DMS114 treated with DMSO at 0.1 percent for 48 hours (cell line): ENCODE data around the gene SH2D7.
"Not testable (repeated sequence)": the region's sequence is repeated elsewhere in the genome, so short reads cannot be mapped to it uniquely, and the experiment has no call there.

Experiments
- DNase-seq: peaks from one replicate; lab custom pipeline; 2025; ENCODE audit not compliant: unreplicated experiment; lab: John Stamatoyannopoulos, UW

Gene SH2D7

DNA sequence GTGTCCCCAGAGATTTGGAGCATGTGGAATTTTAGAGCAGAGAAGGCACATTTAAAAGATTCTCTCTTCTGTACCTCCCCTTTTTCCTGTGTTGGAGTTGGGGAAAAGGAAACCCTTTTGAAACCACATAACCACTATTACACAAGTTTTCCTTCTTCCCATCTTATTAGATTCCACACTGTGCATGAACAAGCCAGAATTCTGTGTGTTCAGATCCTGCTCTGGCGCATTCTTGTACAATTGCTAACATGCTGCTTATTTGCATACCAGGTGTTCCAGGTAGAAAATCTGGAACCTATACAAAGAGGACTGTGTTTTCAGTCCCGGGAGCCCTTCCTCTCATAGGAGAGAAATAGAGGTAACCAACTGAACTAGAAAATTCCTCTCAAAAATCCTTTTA is 41.4 kb downstream of the SH2D7 start:
- no peak for DNase-seq

DNA sequence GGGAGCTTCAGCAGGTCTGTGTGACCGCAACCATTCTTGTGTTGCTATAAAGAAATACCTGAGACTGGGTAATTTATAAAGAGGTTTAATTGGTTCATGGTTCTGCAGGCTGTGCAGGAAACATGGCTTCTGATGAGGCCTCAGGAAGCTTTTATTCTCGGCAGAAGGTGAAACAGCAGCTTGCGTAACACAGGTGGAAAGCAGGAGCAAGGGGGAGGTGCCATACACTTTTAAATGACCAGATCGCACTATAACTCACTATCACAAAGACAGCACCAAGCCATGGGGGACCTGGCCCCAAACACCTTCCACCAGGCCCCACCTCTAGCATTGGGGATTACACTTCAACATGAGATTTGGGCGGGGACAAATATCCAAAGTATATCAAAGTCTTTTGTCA is 47.2 kb downstream of the SH2D7 start:
- no peak for DNase-seq

DNA sequence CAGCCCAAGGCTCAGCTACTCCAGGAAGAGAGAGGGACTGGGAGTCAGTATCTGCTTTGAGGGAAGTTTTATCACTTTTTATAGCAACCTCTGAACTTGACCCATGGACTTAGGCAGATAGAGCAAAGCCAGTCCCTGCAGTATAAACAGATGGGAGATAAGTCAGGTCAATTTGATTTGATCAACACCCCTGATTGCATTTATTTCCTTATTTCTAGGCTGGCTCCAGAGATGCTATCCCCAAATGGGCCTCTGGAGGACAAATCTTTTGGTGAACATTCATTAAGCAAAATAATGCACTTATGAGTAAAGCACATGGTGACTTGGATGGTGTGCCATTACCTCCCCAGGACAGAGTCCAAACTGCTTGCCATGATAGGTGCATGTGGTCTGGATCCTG is 47.9 kb downstream of the SH2D7 start:
- DNase-seq = no peak

DNA sequence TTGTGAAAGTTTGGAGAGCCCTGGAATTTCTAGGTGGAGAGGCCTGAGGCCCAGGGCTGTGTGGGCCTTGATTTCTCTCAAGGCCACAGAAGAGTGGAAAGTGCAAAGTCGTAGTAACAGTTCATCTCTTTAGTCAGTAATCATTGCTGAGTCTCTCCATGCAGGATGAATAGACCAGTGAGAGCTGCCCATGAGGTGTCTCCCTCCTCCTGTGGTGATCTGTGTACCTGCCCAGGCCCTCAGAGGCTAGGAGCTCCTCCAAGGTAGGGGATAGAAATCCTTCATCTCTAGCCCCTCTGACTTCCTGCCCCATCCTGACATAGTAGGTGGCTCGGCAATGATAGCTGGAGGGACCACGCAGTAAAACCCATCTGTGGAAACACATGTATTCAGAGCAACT is 50.0 kb downstream of the SH2D7 start:
- no peak for DNase-seq

DNA sequence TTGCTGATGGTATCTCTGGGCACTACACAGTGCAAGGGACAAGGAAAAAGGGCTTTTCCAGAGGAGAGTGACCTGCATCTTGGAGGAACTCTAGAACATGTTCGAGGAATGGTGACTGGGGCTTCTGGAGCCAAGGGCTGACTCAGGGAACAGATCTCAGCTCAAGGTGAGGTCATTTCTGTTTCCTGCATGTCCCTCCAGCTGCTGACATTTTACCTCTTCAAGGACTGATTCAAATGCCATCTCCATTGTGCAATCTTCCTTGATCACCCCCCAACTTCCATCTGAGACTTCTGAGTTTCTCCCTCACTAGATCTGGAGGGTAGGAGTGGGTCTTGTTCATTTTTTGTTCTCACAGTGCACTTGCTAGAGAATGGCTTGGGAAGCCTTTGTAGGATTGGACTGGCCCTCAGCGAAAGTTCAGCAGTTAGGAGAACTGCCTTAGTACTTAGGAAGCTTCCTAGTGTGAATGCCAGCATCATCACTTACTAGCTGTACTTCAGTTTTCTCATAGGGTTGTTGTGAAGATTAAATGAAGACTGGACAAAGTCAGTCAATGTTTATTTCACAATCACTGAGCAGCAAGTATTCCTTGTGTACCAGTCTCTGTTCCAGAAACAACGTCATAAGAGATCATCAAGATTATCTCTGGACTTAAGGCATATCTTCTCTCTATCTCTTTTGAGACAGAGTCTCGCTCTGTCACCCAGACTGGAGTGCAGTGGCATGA is 54.2 kb downstream of the SH2D7 start:
- no peak for DNase-seq

DNA sequence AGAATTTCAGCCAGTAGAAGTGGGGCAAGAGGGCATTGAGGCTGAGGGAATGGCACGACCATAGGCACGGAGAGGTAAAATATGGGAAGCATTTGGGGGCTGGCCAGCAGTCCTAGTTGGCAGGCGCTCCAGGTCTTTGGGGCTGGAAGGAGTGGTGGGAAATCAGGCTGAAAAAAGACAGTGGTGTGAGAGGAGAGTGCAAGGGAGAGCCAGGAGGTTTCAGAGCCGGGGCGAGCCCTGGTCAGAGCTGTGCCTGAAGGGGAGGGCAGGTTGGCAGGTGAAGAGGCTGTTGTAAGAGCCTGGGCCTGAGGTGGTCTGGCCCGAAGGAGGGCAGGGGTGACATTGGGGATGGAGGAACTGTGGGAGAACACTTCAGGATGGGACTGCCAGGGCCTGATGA is 55.2 kb downstream of the SH2D7 start:
- no peak for DNase-seq

DNA sequence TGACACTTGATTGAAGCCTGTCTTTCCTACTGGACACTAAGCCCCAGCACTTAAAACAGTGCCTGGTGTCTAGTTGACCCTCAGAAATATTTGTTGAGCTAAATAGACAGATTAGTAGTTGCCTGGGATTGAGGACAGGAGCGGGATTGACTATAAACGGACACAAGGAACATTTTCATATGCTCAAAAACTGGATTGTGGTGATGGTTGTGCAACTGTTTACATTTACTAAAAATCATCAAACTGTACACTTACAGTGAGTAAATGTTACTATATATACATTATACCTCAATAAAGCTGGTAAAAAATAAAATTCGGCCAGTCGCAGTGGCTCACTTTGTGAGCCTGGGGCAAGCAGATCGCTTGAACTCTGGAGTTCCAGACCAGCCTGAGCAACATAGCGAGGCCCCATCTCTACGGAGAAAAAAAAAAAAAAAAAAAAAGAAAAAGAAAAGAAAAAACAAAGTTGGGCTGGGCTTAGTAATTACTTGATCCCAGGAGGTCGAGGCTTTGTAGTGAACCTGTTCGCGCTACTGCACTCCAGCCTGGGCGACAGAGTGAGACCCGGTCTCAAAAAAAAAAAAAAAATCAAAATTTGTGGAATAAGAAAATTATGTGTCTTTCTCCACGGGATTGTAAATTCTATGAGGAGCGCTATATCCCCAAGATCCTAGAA is 56.2 kb downstream of the SH2D7 start:
- DNase-seq = no peak

DNA sequence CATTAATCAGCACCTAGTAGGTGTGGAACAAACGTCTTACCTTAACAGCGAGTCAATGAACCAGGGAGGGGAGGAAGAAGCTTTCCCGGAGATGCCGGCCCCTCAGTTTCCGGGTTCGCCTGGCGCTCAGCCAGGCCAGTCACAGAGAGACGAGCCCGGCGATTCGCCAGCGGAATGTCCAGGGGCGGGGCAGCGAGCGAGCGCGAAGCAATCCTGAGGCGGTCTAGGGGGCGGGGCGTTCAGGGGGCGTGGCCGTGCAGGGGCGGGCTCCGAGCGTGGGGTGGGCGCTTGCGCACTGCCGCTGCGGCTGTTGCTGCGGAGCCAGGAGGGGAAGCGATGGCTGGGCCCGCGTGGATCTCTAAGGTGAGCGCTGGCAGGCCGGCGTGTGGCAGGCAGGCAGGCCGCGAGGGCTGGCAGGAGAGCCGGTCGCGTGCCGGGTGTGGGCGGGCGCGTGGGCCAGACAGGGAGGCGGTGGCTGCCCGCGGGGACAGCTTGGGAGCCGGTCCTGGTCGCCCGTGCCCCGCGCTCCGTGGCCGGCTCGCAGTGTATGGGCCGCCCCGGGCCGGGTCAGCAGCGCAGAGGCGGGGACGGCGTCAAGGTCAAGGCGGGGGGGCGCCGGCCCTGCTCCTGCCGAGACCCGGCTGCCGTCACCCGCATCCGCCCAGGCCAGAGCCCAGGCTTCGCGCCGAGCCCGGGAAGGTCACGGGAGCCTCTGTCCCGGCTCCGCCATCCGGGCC is 56.9 kb downstream of the SH2D7 start, which contains the start of gene IDH3A:
IDH3A (plus strand) TSS at position 295 of the 737 bp plus-strand sequence; CDS start at position 337, 42 bp downstream.
- peak; percentile 93 for DNase-seq

DNA sequence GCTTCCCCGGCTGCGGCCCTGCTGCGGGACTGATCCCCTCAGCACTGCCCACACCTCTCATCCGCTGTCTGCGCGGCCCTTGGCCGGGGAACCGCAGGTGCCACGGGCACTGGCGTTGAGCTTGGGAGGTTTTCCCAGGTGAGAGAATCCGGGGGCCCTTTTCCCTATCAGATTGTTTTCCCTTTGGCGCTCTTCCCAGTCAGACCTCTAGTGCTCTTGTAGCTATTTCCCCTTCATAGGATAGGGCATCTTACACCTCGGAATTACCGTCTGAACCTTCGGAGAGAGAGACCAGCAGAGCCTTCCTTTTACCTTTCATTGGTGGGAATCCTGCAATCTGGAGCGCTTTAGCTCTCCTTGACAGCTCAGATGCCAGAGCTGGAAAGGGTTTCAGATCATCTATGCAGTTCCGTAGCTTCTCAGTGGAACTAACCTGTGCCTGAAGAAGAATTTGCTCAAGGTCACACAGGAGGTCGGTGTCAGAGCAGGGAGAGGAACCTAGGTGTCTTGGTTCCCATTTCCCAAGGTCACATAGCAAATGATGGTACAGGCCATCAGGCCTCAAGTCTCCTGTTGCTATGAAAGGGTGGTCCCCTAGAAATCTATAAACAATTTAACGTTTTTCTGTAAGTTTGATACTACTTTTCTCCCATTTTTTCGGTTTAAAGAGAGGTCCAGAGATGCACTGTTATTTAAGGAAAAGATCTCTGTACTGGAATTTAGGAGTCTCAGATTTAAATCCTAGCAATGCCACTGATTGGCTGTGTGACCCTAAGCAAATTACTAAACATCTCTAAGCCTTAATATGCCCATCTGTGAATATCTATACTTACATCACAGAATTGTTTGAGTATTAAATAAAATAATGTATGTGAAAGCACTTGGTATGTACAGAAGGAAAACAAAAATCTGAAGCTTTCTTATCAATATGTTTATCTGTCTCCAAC is 57.7 kb downstream of the SH2D7 start:
- DNase-seq = no peak

DNA sequence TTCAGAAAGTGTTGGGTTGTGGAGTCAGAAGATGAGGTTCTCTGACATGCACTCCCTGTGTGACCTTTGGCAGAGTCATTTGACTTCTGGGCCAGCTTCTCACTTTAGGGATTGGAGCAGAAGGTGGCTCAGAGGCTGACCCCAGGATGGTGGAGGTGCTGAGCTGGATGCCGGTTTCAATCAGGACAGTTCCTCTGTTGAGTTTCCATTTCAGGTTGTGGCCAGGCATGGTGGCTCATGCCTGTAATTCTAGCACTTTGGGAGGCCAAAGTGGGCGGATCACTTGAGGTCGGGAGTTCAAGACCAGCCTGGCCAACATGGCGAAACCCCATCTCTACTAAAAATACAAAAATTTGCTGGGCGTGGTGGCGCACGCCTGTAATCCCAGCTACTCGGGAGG is 58.7 kb downstream of the SH2D7 start:
- not testable (repeated sequence) for DNase-seq
